Progenitor cell of endocrine pancreas (in vitro differentiated cells): ENCODE results near the gene PRKCE. TPM values are rescaled to one million over a fixed set of nuclear protein-coding genes. Genes with fewer than 3 reads are reported as not detected.

ENCODE experiments used
- DNase-seq: peaks from one replicate; pipeline ENCODE4 v3.0.0; 2021; ENCODE audit warnings: low spot score; ENCODE audit not compliant: unreplicated experiment
- H3K27ac Mint-ChIP-seq: 2 replicates; pipeline ENCODE4 v1.8.0; 2021; ENCODE audit warnings: mild to moderate bottlenecking, moderate library complexity, mixed read lengths
- H3K27me3 Mint-ChIP-seq: 2 replicates; pipeline ENCODE4 v1.8.0; 2021; ENCODE audit warnings: mixed read lengths
- H3K36me3 Mint-ChIP-seq: 2 replicates; pipeline ENCODE4 v1.8.0; 2022; ENCODE audit warnings: mixed read lengths; ENCODE audit not compliant: insufficient read depth
- H3K4me1 Mint-ChIP-seq: 2 replicates; pipeline ENCODE4 v1.8.0; 2021; ENCODE audit warnings: low read depth, mixed read lengths
- H3K4me3 Mint-ChIP-seq: 2 replicates; pipeline ENCODE4 v1.8.0; 2021; ENCODE audit warnings: low read depth, mild to moderate bottlenecking, moderate library complexity, mixed read lengths
- H3K9me3 Mint-ChIP-seq: 2 replicates; pipeline ENCODE4 v1.8.0; 2021; ENCODE audit warnings: low read depth, mixed read lengths
- CTCF ChIP-seq: fragments of 200-600 bp; sonication (generic); IDR thresholded peaks from one replicate; pipeline ENCODE4 v1.5.0; 2021; ENCODE audit warnings: antibody characterized with exemption, mild to moderate bottlenecking; ENCODE audit not compliant: unreplicated experiment
- total RNA-seq: library from RNA; stranded (reverse); gene quantifications from 2 replicates; pipeline ENCODE4 v1.2.1, GENCODE V29; 2021

Gene PRKCE
- total RNA-seq, 1 donor from 2014 or later: 4.2 TPM

- TF ChIP-seq CTCF: no peak
- H3K4me3 Mint-ChIP-seq: no peak overlapping the region
- peaks cover 3% of the 10 kb centered on the region for H3K36me3 Mint-ChIP-seq
- no peak for DNase-seq
- H3K27ac Mint-ChIP-seq: no peak overlapping the region
- H3K9me3 Mint-ChIP-seq: peaks cover 16% of the 10 kb centered on the region
- no peaks in the 10 kb centered on the region for H3K4me1 Mint-ChIP-seq
- peaks cover 22% of the 10 kb centered on the region for H3K27me3 Mint-ChIP-seq
These were observed 175.6 kb downstream of the PRKCE start for GRCh38 chr2:45826884-45827635.

GRCh38 chr2:45830322-45830721, 178.8 kb downstream of the PRKCE start:
- H3K9me3 Mint-ChIP-seq: peaks cover 16% of the 10 kb centered on the region
- no peak for TF ChIP-seq CTCF
- H3K4me3 Mint-ChIP-seq: no peak overlapping the region
- H3K36me3 Mint-ChIP-seq: peaks cover 3% of the 10 kb centered on the region
- H3K27ac Mint-ChIP-seq: no peak overlapping the region
- peaks cover 3% of the 10 kb centered on the region for H3K4me1 Mint-ChIP-seq
- DNase-seq: no peak
- peaks cover 13% of the 10 kb centered on the region for H3K27me3 Mint-ChIP-seq

GRCh38 chr2:45833301-45833967, 182.0 kb downstream of the PRKCE start:
- H3K27me3 Mint-ChIP-seq: peaks cover 14% of the 10 kb centered on the region
- H3K36me3 Mint-ChIP-seq: peaks cover 3% of the 10 kb centered on the region
- no peak for TF ChIP-seq CTCF
- H3K27ac Mint-ChIP-seq: no peak overlapping the region
- H3K9me3 Mint-ChIP-seq: peaks cover 16% of the 10 kb centered on the region
- H3K4me1 Mint-ChIP-seq: peaks cover 3% of the 10 kb centered on the region
- H3K4me3 Mint-ChIP-seq: no peak overlapping the region
- DNase-seq: no peak

- TF ChIP-seq CTCF: no peak
- Mint-ChIP-seq H3K4me1 (peaks cover 3% of the 10 kb centered on the region), H3K27me3 (peaks cover 14% of the 10 kb centered on the region), H3K4me3 (no peak overlapping the region), H3K27ac (no peak overlapping the region), H3K36me3 (peaks cover 3% of the 10 kb centered on the region), H3K9me3 (peaks cover 16% of the 10 kb centered on the region)
- no peak for DNase-seq
These were observed 182.5 kb downstream of the PRKCE start for GRCh38 chr2:45833968-45834344.

GRCh38 chr2:45834372-45834771, 182.9 kb downstream of the PRKCE start:
- H3K27me3 Mint-ChIP-seq: peaks cover 17% of the 10 kb centered on the region
- H3K4me1 Mint-ChIP-seq: peaks cover 3% of the 10 kb centered on the region
- H3K27ac Mint-ChIP-seq: no peak overlapping the region
- no peak for TF ChIP-seq CTCF
- H3K36me3 Mint-ChIP-seq: peaks cover 3% of the 10 kb centered on the region
- no peak for DNase-seq
- H3K9me3 Mint-ChIP-seq: peaks cover 16% of the 10 kb centered on the region
- H3K4me3 Mint-ChIP-seq: no peak overlapping the region
